SKM-1 treated with dmso at 0.1 percent for 144 hours (cell line): ENCODE measurements around the gene TAP2.

Source experiments
- DNase-seq: peaks from one replicate; lab custom pipeline; 2025; ENCODE audit not compliant: unreplicated experiment; lab: John Stamatoyannopoulos, UW

The TAP2 gene

GRCh38 chr6:32854376-32855178 is 16.0 kb upstream of the TAP2 start:
- DNase-seq: peak; percentile 20

DNA sequence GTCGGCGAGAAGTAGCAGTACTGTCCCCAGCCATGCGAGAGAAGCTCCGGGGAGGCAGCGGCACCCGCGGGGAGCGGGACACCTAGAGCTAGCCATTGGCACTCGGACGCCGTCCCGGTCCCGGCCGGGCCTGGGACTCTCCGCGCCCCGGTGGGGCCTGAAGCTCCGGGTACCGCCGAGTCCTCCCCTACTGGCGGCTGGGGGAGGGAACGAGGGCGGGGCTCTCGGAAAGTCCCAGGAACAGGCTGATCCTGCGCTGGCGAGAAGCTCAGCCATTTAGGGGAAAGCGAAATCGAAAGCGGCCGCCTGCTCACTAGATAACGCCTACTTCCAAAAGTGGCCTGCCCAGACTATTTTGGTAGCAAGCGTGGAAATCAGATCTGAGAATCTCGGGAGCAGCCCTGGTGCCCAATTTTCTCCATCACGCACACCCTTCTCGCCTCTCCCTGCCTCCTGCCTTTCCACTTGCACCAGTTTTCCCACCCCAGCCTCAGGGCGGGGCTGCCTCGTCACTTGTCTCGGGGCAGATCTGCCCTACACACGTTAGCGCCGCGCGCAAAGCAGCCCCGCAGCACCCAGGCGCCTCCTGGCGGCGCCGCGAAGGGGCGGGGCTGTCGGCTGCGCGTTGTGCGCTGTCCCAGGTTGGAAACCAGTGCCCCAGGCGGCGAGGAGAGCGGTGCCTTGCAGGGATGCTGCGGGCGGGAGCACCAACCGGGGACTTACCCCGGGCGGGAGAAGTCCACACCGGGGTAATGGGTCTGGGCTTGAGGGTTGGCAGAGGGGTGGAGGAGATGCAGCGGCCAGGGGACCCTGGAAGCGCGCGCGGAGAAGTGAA is 15.2 kb upstream of the TAP2 start, which contains the start of the genes PSMB9 and TAP1:
Gene PSMB9, plus strand, starts transcription at position 652 of the 835 bp plus-strand sequence. Its CDS starts 38 bp downstream, at position 690.
Gene TAP1, minus strand, starts transcription at position 164 of the 835 bp plus-strand sequence. Its CDS starts 68 bp downstream, at position 96.
- peak; percentile 87 for DNase-seq

GRCh38 chr6:32852844-32853540 is 14.5 kb upstream of the TAP2 start:
- DNase-seq: no peak

DNA sequence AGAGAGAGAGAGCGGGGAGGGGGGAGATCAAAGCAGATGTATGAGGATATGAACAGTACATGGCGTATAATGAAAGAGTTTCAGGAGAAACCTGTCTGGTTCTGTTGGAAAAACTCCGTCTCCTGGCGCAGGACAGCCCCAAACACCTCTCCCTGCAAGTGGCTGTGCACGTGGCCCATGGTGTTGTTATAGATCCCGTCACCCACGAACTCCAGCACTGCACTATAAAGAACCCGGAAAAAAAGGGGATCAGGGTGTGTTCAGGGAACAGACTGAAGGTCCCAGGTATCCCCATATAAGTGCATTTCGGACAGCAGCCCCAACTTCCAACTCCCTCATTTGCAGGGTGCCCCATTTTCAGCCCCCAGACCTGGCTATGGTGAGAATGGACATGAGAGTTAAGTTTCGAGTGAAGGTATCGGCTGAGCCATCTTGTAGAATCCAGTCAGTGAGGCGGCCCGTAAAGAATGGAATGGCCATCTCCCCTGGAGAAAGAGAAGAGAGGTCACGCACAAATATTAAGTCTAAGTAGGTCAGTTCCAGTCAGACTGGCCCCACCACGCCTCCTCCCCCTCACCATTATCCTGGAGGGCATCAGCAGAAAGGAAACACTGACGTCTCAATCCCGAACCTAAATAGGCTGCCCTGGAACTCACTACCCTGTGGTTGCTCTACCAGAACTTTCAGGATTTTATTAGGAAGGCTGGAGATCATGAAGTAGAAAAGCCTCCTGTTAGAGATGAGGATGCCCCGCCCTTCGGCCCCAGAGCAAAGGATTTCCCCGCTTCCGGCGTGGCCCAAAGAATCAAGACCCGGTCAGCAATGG is 13.7 kb upstream of the TAP2 start:
- no peak for DNase-seq

- DNase-seq: no peak
Observed at GRCh38 chr6:32851025-32851424, 12.5 kb upstream of the TAP2 start.

GRCh38 chr6:32849126-32849525 is 10.6 kb upstream of the TAP2 start:
- no peak for DNase-seq

- no peak for DNase-seq
Observed at GRCh38 chr6:32847795-32848194, 9.3 kb upstream of the TAP2 start.

GRCh38 chr6:32847004-32847403 is 8.5 kb upstream of the TAP2 start:
- DNase-seq: no peak

DNA sequence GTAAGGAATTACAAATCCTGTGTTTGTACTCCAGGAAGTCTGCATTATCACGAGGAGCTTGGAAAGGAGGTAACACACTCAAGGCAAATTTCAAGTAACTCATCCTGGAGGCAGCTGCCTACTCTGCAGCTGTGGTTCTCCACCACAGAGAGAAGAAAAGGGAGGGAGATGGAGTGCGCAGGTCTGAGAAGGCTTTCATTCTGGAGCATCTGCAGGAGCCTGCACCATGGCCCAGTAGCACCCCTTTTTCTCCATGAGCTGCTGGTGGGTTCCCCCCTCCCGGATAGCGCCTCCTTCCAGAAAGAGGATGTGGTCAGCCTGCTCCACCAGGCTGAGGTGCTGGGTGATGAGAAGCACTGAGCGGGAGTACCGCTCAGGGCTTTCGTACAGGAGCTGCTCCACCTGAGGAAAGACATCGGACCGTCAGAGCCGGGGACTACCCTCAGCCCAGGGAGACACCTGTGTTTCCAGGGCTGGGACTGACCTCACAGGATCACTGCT is 6.9 kb upstream of the TAP2 start:
- DNase-seq: peak; percentile 43

- DNase-seq: no peak
Observed at GRCh38 chr6:32844839-32845383, 6.4 kb upstream of the TAP2 start.

DNA sequence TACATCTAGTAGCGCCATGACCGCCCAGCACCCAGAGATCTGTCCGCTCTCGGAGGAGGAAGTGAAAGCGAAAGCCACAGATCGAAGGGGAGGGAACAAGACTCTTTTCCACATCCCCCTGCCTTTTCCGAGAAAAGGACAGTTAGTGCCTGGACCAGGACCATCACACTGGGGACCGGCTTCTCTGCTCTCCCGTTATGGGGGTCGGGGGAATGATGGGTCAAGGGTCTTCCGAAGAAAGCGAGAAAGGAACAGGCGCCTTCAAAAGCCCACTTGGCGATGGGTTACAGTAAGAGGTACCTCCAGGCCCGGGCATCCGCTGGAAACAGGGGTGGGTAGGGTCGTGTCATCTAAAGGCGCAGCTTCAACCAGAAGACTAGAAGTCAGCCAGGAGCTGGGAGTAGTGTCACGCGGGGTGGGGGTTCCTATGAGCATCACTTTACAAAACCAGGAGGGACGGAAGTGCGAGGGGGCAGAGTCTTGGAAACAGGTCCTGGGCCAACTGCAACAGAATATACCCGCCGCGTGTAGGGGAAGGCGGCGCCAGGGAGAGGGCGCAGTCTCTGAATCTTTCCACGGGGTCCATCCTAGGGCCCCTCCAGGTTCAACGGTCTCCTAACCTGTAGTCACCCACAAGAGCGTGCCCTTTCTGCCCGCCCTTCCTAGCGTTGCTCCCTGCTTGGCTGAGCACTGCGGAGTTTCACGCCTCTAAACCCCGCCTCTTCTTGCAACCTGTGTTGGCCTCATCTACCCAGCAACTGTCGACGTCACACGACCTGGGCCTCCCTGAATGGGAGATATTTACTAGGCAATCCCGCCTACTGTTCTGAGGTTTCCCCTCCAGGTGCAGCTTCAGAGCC is 5.7 kb upstream of the TAP2 start, which contains the start of gene PSMB8:
Gene PSMB8, minus strand, starts transcription at position 69 of the 860 bp plus-strand sequence. Its CDS starts 51 bp downstream, at position 18.
- DNase-seq: peak; percentile 95

GRCh38 chr6:32843331-32843978 is 4.9 kb upstream of the TAP2 start:
- DNase-seq: no peak

DNA sequence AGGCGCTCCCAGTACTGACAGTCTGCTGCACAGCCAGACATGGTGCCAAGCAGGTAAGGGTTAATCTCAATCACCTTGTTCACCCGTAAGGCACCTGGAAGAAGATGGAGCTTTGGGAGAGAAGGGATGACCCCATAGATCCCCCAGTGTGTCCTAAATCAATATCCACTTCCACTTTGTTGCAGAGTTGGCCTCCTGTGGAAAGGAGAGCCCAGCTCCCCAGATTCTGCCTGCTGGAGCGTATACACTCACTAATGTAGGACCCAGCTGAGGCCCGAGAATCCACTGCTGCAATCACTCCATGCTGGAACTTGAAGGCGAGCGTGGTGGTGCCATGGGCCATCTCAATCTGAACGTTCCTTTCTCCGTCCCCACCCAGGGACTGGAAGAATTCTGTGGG is 4.2 kb upstream of the TAP2 start:
- no peak for DNase-seq

GRCh38 chr6:32842021-32842650 is 3.6 kb upstream of the TAP2 start:
- DNase-seq: no peak

- no peak for DNase-seq
Observed at GRCh38 chr6:32840604-32841246, 2.2 kb upstream of the TAP2 start.

- no peak for DNase-seq
Observed at GRCh38 chr6:32839356-32839755, 817 bp upstream of the TAP2 start.

DNA sequence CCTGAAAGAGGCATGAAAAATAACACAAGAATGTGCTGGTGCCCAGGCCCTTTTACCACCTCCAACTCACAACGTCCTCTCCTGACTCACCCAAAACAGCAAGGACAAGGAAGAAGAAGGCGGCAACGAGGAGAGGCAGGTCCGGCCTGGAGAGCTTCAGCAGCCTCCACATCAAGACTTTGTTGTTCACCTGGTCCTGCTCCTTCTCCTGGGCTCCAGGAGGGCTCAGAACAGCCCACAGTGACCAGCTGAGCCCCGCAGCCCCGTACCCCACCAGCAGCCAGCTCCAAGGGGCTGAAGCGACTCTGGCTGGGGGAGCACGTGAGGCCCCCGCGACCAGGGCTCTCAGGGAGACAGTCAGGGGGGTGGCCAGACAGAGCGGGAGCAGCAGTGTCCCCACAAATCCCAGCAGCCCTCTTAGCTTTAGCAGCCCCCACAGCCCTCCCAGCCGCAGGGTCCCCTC is 857 bp downstream of the TAP2 start:
- DNase-seq: no peak
